ENCODE measurements around the gene DNAI2.

The DNAI2 gene, protein sequence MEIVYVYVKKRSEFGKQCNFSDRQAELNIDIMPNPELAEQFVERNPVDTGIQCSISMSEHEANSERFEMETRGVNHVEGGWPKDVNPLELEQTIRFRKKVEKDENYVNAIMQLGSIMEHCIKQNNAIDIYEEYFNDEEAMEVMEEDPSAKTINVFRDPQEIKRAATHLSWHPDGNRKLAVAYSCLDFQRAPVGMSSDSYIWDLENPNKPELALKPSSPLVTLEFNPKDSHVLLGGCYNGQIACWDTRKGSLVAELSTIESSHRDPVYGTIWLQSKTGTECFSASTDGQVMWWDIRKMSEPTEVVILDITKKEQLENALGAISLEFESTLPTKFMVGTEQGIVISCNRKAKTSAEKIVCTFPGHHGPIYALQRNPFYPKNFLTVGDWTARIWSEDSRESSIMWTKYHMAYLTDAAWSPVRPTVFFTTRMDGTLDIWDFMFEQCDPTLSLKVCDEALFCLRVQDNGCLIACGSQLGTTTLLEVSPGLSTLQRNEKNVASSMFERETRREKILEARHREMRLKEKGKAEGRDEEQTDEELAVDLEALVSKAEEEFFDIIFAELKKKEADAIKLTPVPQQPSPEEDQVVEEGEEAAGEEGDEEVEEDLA

DNA sequence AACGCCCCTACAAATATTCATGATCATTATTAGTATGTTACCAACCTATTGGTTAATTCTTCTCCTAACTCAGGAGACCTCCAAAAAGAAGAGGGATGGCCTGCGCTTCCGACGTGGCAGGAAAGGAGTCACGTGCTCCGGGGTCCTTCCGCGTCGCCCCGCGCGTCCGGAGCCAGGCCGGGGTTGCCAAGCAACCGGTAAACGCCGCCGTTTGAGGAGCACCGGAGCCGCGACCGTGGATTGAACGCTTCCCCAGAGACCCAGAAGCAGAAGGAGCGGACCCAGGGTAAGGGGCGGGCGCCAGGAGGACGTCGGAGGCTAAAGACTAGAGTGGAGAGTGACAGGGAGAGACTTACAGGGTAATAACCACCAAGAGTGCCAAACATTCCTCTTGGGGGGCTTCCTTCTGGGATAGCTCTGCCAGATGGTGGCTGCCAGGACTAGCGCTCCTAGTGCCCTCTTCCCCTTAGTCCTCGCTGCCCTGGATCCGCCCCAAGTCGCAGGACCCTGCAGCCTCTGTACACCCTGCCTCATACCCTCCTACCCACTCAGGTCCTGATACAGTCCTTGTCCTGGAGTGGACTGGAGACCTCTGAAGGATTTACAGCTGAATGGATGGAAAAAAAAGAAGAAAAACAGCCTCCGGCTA, at the start of gene DNAI2:
TSS of gene DNAI2 (plus strand) at position 175 of the 649 bp plus-strand sequence. CDS start 7,584 bp downstream, outside the sequence.
- DNase-seq (ENCODE audit: low read depth, low spot score): no peak

DNA sequence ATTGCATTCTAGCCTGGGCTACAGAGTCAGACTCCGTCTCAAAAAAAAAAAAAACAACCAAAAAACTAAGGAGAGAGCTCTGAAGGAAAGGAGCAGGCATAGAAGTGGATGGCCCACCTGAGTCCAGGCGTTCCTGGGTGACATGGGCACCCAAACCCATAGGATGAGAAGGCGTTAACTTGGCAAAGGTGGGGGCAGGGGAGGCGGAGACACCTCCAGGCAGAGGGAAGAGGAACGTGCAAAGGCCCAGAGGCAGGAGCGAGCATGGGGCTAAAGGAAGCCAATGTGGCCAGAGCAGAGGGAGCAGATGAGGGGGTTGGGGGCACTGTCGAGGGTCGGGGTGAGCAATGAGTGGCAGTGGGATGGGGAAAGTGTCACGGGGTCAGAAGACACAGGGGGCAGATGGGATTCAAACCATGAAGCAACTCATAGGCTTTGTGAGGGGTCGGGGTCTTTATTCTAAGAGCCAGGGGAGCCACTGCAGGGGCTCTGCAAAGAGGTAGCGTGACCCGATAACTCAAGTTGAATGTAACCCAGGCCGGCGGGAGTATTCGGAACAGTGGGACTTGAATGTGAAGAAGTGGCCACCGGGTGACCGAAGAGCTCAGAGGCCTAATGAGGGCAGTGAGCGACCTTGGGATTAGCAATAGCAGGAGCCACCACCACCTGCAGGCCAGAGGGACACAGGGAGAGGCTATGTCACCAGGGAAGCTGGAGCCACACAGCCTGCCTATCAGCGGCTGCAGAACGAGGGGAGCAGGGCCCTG, 48.9 kb upstream of the DNAI2 start:
- no peak for DNase-seq (ENCODE audit: low read depth, low spot score)

DNA sequence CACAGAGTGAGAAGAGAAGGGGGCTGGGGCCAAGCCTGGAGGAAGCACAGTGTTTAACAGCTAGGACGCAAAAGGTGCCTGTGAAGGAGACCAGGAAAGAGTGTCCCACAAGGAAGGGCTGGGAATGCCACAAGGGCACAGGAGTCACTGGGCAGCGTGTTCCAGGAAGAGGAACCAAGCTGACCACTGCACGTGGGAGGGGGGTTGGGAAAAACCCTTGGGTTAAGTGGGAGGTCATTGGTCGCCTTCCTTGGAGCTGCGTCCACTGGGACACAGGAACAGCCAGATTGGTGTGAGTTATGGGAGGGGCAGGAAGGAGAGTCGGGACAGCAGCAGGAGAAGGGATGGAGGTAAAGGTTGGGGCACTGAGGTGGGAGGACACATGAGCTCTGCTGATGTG, 47.8 kb upstream of the DNAI2 start:
- DNase-seq (ENCODE audit: low read depth, low spot score): no peak

DNA sequence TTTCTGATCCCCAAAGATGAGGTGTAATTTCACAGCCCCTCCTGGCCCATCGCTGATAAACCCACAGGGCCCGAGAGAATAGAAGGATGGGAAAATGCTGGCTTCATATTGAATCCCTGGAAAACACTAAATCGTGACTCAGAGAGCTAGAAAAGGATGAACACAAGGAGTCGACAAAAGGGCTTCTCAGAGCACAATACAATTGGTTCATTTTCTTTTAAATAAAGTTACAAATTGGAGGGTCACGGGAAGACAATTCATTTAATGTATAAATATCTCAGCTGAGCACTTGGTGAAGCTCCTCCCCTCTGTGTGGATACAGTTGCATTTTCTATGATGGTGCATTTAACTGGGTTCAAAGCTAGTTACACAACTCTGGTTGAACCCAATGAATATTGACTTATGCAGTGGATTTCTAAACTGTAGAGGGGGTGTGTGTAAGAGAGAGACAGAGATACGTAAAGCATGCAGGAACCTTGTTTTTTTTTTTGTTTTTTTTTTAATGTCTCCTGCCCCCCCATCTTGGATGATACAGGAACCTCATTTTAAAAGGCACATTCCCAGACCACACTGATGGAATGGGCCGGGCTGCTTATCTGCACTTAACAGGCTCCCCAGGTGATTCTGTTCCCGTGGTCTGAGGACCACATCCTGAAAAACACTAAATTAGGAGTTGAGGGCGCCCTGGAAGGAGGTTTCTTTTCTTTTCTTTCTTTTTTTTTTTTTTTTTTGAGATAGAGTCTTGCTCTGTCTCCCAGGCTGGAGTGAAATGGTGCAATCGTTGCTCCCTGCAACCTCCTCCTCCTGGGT, 46.6 kb upstream of the DNAI2 start:
- no peak for DNase-seq (ENCODE audit: low read depth, low spot score)

DNA sequence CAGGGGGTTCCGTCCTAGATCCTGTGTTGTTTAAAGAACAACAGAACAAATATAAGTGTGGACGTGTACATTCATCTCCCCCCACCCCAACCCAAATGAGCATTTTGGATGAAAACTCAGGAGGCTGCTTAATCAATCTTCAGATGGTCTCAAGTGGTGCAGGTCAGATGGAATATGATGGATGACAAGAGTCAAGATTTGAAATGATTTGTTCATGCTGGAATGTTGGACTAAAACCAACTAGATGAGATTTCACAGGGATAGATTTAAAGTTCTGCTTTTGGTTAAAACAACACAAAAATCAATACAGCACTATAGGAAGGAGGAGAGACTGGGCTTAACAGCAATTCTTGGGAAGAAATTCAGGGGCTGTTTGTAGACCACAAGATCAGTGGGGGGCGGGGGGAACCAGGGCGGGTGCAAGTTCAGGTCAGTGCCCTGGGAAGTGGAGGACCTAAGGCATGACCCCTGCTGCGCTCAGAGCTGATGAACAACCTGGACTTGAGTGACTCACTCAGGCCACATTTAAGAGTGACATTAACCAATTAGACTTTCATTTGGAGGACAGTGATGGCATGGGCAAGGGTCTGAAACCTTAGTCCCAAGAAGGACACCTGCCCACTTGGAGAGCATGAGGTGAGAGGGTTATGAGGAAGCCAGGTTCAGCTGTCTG, 45.6 kb upstream of the DNAI2 start:
- no peak for DNase-seq (ENCODE audit: low read depth, low spot score)

- no peak for DNase-seq (ENCODE audit: low read depth, low spot score)
These were observed 43.1 kb upstream of the DNAI2 start for GRCh38 chr17:74230896-74231295.

GRCh38 chr17:74231928-74232907, 41.8 kb upstream of the DNAI2 start:
- no peak for DNase-seq (ENCODE audit: low read depth, low spot score)

DNA sequence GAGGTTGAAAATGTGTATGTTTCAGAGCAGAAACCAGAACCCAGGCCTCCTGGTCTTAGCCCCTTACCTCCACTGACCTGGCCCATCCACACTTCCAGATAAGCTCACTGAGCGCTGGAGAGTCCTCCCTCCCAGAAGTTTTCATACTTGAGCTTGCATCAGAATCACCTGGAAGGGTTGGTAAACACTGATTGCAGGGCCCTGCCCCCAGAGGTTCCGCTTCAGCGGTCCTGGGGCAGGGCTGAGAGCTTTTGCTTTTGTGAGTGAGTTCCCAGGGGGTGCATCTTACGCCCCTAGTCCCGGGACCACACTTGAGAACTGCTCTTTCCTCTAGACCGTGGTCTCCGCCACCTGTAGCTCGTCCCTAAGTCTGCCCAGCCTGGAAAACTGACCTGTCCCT, 40.1 kb upstream of the DNAI2 start:
- no peak for DNase-seq (ENCODE audit: low read depth, low spot score)

- DNase-seq (ENCODE audit: low read depth, low spot score): no peak
These were observed 39.5 kb upstream of the DNAI2 start for GRCh38 chr17:74234486-74234885.

DNA sequence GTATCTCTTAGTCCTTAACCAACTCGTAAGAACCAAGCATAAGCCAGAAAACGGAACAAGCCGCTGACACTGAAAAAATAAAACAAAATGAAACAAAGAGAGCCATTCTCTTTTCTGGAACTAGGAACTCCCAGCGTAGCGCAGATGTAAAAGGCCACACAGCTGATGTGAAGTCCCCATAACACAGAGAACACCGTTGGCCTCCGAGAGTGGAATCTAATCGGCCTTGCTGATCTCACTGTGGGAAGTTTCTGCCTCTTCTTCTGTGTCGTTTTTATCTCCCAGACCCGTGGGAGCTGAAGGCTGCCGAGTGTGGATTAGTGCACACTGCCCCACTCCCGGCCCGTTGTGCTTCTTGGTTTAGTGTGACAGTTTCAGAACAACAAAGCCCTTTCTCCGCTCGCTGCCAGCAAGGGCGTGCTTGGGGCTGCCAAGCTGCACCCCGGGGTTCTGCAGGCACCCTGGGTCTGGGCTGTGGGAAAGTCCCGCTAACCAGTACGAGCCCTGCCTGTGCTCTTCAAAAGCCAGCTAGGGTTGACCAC, 38.9 kb upstream of the DNAI2 start:
- no peak for DNase-seq (ENCODE audit: low read depth, low spot score)

DNA sequence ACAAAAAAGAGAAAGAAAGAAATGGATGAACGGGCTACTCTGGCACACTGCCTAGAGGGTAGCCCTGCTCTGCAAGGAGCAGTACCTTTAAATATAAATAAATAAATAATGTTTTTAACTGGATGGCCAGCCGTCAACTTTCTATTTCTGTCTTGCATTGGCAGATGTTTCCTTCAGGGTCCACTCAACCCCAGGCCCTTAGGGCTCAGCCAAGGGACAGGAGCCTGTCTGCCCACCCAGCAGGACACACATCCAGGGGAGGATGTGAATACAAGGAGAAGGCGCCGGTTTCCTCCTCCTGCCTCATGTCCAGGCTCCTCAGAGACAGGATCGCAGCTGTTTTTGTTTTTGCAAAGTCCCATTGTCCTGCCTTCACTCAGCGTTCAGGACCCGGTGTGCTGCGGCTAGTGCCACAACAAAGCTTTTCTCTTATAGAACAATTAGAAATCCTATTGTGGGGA, 38.1 kb upstream of the DNAI2 start:
- DNase-seq (ENCODE audit: low read depth, low spot score): no peak

DNA sequence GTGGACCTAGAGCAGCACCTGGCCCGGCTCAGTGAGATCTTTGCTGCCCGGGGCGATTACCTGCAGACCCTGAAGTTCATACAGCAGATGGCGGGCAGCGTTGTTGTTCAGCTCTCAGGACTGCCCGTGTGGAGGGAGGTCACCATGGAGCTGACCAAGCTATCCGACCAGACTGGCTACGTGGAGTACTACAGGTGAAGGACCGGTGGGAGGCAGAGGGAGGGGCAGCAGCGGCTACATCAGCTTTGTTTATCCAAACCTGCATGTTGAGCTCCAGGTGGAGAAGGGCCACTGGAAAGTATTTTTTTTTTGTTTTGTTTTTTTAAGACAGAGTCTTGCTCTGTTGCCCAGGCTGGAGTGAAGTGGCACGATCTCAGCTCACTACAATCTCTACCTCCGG, 36.7 kb upstream of the DNAI2 start:
- no peak for DNase-seq (ENCODE audit: low read depth, low spot score)

GRCh38 chr17:74239172-74239571, 34.9 kb upstream of the DNAI2 start:
- no peak for DNase-seq (ENCODE audit: low read depth, low spot score)

DNA sequence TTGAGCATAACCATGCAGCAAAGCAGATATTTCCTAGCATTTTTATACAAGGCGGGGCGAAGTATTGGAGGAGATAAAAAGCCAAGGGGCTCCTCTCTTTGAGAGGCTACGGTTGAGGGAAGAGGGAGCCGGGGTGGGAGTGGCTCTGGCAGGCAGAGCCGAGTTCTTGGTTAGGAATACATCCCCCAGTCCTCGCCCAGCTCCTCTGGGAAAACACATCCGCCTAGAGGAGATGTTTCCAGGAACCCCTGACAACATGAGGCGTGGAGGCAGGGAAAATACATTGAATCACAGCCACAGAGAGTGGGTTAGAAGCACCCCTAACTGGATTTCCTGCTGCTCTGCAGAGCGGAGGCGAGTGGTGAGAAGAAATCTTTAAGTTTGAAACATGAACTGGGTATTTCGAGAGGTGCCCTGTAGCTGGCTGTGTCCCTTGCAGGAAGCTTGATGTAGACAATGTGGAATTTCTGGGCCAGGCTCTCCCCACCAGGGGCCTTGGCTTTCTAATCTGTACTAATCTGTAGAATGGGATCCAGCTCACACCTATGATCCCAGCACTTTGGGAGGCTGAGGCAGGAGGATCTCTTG, 33.3 kb upstream of the DNAI2 start:
- no peak for DNase-seq (ENCODE audit: low read depth, low spot score)

DNA sequence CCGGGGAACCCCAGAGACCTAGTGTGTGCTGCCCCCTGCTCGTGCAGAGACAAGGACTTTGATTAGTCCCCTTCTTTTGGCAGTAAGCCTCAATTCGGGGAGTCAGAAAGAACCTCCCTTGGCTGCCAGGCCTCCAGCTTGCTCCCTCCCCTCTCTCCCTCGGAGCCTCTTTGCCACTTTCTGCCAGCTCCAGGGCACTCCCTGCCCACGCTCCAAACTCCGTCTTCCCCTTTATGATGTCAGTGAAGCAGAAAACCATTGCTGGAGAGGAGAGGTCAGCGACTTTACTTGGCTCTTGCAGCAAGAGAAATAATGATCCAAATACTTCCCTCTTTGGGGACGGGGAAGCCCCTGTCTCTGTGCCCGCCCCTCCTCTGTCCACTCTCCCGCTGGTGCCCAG, 32.6 kb upstream of the DNAI2 start:
- DNase-seq (ENCODE audit: low read depth, low spot score): no peak

GRCh38 chr17:74241847-74242246, 32.2 kb upstream of the DNAI2 start:
- DNase-seq (ENCODE audit: low read depth, low spot score): no peak

- DNase-seq (ENCODE audit: low read depth, low spot score): no peak
These were observed 30.9 kb upstream of the DNAI2 start for GRCh38 chr17:74243013-74243755.

DNA sequence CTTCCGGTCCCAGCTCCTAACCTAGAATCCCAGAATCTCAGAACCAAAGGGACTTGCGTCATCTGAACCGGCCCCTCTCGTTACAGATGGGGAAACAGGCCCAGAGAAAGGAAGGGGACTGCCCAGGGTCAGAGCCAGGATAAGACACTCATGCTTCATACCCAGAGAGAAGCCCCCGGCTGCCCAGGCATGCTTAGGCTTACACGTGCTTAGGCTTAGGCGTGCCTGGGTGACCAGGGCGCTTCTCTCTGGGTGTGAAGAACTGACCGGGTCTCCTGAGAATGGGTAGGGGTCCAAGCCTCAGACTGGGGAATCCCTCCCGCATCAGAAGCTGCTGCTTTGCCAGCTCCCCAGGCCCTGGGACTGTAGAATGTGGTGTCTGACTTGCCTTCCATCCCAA, 29.9 kb upstream of the DNAI2 start:
- DNase-seq (ENCODE audit: low read depth, low spot score): no peak

Measured in brain pericyte (primary cell).